HG03159 (cell line): ENCODE data around the gene DCTN4.
"Not testable (repeated sequence)": the region's sequence is repeated elsewhere in the genome, so short reads cannot be mapped to it uniquely, and the experiment has no call there.

Source experiments
- ATAC-seq: cut with Tn5 transposase; IDR thresholded peaks from one replicate; pipeline ENCODE4 v1.9.1; 2021; ENCODE audit warnings: mild to moderate bottlenecking, moderate library complexity; ENCODE audit not compliant: unreplicated experiment

DCTN4 gene

GRCh38 chr5:150758531-150759333, at the start of gene DCTN4:
DCTN4 (minus strand) TSS chr5:150759017; CDS start chr5:150758993, 24 bp downstream.
- peak; percentile 97 for ATAC-seq

GRCh38 chr5:150804388-150804787, 45.6 kb upstream of the DCTN4 start:
- ATAC-seq = no peak

DNA sequence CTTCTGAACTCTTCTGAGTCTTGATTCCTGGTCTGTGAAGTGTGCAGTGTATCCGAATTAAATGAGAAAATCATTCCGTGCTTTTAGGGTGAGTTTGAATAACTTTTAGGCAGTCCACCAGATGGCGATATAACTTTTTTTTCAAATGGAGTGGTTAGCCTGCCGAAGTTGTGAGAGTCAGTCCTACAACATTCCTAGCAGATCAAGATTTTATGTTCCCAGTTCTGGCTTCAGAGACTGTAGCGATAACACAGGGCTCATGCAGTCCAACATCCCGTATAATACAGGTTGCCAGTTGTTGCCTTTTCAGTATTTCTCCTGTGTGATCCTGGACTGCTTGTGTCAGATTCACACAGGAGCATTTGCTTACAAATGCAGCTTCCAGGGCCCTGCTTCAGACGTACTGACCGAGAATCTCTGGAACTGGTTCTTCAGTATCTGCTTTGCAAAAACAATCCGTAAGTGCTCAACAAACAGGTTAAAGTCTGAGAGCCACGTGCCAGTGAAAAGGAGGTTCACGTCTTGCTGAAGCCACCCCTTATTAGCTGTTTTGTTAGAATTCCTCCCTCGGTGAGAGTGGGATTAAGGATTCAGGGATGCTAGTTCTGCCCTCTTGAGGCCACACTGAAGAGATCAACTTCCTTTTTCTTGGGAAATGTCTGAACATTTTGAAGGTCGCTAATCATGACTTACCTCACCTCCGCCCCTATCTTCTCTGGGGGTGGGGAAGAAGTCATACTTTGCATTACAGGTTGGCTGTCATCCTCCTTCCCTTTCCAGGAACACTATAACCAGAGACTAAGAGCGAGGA, 42.5 kb upstream of the DCTN4 start:
- no peak for ATAC-seq

DNA sequence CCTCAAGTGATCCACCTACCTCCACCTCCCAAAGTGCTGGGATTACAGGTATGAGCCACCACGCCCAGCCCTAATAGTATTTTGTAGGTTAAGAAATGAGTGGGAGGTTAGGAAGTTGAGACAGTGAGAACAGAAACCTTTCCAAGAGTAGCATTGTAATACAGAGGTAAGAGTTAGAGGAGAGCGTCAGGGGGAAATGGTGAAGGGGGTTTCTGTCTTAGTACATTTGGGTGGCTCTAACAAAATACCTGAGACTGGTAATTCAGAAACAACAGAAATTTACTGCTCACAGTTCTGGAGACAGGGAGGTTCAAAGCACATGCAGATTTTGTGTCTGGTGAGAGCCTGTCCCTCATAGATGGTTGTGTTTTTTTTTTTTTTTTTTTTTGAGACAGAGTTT, 38.6 kb upstream of the DCTN4 start:
- ATAC-seq = no peak

DNA sequence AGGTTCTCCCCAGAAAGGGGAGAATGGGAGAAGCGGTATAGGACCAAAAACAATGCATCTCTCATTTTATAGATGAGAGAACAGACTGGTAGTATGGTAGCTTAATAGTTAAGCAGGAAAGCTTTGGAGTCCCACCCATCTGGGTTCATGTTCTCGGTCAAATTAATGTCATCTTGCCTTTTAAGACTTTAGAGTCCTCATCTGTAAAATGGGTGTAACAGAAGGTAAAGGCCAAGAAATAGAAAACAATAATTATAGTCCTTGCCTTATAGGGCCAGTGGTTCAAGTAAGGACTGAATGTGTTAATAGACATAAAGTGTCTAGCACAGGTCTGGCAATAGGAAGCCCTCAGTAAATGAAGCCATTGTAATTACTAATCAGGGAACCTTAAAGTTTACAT, 36.1 kb upstream of the DCTN4 start:
- no peak for ATAC-seq

DNA sequence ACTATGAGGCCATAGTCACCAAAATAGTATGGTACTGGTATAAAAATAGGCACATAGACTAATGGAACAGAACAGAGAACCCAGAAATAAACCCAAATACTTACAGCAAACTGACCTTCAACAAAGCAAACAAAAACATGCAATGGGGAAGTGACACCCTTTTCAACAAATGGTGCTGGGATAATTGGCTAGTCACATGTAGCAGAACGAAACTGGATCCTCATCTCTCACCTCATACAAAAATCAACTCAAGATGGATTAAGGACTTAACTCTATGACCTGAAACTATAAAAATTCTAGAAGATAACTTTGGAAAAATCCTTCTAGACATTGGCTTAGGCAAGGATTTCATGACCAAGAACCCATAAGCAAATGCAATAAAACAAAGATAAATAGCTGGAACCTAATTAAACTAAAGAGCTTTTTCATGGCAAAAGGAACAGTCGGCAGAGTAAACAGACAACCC, 34.6 kb upstream of the DCTN4 start:
- not testable (repeated sequence) for ATAC-seq

DNA sequence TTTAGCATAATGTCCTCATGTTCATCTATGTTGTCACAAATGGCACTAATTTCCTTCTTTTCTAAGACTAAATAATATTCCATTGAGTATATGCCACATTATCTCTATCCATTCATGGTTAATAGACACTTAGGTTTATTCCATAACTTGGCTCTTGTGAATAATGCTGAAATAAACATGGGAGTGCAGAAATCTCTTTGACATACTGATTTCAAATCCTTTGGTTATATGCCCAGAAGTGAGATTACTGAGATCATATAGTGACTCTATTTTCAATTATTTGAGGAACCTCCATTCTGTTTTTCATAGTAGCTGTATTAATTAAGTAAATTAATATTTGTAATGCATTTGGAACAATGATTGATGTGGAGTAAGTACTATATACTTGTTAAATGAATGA, 32.7 kb upstream of the DCTN4 start:
- no peak for ATAC-seq

DNA sequence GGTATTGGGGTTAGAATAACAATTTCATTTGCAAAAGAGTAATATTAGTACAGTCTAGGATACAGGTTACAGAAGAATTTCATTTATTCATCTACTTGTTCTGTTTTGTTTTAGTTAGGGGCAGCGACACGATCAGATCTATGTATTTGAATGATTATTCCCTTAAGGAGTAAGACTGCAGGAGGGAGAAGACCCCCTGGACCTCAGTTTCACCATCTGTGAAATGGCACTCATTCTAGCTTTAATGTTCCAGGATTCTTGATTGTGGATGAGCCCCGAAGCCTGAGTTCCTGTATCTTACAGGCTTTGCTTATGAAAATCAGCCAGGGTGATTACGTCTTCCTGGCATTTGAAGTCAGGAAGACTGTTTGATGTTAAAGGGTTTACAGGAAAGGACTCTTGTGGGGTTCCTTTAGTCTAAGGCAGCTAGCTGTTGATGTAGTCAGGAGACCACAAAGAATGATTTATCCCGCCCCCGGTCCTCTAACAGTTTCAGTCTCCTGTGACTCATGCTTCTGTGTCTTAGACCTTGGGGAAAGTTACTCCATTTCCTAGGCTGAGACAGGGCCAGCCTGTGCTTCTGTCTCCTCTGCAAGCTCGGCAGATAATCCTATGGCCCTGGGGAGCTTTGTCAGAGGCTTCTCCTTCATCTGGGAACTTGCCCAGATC, 31.3 kb upstream of the DCTN4 start:
- peak; percentile 98 for ATAC-seq

DNA sequence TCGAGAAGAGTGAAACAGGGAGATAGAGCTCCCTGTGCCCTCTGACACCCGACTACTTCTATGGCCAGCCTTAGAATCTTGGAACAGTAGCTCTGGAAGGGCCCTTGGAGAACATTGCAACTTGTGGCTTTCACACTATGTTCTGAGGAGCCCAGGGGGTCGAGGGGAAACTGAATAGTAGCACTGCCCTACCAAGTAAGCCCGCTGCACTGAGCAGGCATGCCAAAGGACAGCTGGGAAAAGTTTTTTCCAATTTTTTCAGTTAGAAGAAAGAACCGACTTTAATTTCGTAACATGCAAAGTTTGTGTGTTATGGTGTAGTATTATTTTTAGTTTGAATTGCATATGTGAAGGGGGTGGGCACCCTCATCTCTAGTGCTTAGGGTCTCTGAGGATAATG, 30.6 kb upstream of the DCTN4 start:
- no peak for ATAC-seq

DNA sequence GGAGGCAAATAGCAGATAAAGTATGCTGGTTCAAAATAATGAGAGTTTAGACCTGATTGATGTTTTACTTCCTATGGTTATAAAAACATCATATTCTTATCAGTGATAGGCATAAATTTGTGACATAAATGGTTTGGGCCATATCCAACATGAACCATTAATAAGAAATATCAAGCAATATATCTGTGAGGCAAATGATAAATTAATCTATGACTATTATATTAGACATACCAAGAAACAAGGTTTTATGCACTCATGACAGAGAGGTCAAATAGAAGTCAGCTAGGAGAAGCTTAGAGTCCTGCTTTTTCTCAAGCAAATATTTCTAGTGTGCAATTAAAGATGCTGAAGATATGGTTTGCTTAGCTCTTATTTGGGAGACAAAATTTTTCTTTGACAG, 30.2 kb upstream of the DCTN4 start:
- ATAC-seq = no peak

DNA sequence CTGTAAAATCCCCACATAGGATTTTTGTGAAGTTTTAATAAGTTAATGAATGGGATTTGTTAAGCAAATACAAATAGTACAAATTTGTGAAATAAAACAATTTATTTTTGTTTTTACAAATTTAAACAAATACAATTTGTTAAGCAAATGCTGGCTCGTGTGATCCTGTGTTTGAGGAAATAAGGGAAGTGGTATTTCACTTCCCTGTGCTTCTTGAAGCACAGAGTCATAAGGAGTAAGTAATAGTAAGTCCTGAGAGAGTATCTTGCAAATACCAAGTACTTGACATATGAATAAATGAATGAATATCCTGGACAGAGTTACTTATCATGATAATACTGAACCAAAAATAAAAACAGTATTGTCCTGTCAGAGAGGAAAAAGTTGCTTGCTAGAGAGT, 28.8 kb upstream of the DCTN4 start:
- ATAC-seq = no peak

DNA sequence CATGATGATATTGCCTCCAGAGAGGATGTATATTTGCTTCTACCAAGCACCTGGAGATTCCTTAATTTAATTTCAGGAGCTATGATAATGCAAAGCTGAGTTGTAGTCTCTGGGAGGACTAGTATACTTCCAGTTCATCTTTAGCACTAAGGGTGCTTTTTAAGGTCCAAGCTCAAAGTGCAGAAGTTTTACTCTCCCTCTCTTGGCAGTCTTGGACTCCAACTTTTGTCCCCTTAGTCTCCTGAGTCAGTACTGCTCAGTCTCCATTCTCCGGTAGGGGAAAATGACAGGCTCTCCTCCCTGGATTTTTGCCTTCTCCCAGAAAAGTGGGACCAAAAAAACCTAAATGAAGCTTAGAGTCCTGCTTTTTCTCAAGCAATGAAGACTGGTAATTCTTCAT, 28.1 kb upstream of the DCTN4 start:
- ATAC-seq = no peak

GRCh38 chr5:150785950-150786349, 27.1 kb upstream of the DCTN4 start:
- ATAC-seq = no peak

GRCh38 chr5:150783422-150783928, 24.7 kb upstream of the DCTN4 start:
- ATAC-seq = peak; percentile 51

- ATAC-seq = no peak
These were observed 24.0 kb upstream of the DCTN4 start for GRCh38 chr5:150782850-150783249.

DNA sequence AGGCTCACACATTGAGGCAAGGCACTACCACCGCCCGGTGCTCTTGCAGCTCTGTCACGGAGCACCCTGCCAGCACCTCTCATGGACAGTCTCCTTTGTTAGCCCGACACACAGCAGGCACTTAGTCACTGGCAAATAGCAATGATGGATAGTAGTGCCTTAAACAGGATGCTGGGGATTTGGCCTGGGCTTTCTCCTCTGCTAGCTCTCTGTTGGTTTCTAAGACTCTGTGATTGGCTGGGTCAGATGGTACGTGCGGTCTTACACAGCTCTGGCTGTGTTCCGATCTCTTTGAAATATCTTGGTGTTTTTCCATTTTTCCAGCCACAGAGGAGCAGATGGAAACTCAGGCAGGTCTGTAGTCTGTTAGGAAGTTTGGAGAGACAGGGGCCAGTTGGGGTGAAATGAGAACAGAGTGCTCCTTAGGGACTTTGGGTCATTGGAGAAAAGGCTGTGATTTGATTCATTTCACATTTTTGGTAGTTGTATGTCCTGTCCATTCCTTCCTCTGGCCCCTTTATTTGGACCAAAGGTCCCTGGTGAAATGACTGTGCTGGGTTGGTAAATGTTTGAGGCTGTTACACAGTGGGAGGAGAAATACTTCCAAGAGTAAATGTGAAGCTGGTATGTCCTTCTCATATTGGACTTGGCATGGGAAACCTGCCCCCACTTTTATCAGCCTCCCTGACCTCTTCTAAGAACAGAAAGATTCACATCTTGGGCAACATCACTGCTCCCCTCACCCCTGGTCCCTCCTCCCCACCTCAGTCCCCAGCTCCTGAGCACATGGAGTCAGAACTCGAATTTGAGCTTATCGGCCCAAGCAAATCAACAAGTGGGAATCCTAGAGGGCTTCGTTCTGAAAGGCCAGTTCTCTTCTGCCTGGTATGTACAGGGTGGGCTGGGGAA, 23.1 kb upstream of the DCTN4 start:
- no peak for ATAC-seq

- no peak for ATAC-seq
These were observed 22.0 kb upstream of the DCTN4 start for GRCh38 chr5:150780816-150781221.

- ATAC-seq = peak; percentile 46
These were observed 21.4 kb upstream of the DCTN4 start for GRCh38 chr5:150780187-150780692.

- peak; percentile 5 for ATAC-seq
These were observed 20.8 kb upstream of the DCTN4 start for GRCh38 chr5:150779397-150780186.
